BLaER1 treated with 17β-estradiol and CSF1 and Interleukin-3, amounts not matched to agents 10 nM and 100 nM (cell line): ENCODE results near the gene CD70.
"Not testable (repeated sequence)": the region's sequence is repeated elsewhere in the genome, so short reads cannot be mapped to it uniquely, and the experiment has no call there.

Experiments used
- H3K27ac ChIP-seq, 11 experiments: shearing (Covaris generic); formaldehyde crosslinking; 2 replicates each; pipeline ENCODE4 v1.8.1; 2022
- H3K27me3 ChIP-seq, 11 experiments: shearing (Covaris generic); formaldehyde crosslinking; 2 replicates each; pipeline ENCODE4 v1.8.1; 2022
- H3K36me3 ChIP-seq, 11 experiments: shearing (Covaris generic); formaldehyde crosslinking; 2 replicates each; pipeline ENCODE4 v1.8.1; 2022
- H3K4me1 ChIP-seq, 10 experiments: shearing (Covaris generic); formaldehyde crosslinking; 2 replicates each; pipeline ENCODE4 v1.8.1; 2022
- H3K4me2 ChIP-seq, 11 experiments: shearing (Covaris generic); formaldehyde crosslinking; 2 replicates each; pipeline ENCODE4 v1.8.1; 2022
- H3K4me3 ChIP-seq, 10 experiments: shearing (Covaris generic); formaldehyde crosslinking; 2 replicates each; pipeline ENCODE4 v1.8.1; 2022
- H3K9ac ChIP-seq, 11 experiments: shearing (Covaris generic); formaldehyde crosslinking; 2 replicates each; pipeline ENCODE4 v1.8.1; 2022
- H3K9me3 ChIP-seq, 11 experiments: shearing (Covaris generic); formaldehyde crosslinking; replicated peaks in 1 of 11; 2 replicates each; pipeline ENCODE4 v1.8.1; 2022
- H4K20me1 ChIP-seq, 11 experiments: shearing (Covaris generic); formaldehyde crosslinking; 2 replicates each; pipeline ENCODE4 v1.8.1; 2022
- Cebpa-rat ChIP-seq, 11 experiments: shearing (Covaris generic); IDR thresholded peaks; 2 replicates each; pipeline ENCODE4 v1.8.1; 2022

Gene CD70

DNA sequence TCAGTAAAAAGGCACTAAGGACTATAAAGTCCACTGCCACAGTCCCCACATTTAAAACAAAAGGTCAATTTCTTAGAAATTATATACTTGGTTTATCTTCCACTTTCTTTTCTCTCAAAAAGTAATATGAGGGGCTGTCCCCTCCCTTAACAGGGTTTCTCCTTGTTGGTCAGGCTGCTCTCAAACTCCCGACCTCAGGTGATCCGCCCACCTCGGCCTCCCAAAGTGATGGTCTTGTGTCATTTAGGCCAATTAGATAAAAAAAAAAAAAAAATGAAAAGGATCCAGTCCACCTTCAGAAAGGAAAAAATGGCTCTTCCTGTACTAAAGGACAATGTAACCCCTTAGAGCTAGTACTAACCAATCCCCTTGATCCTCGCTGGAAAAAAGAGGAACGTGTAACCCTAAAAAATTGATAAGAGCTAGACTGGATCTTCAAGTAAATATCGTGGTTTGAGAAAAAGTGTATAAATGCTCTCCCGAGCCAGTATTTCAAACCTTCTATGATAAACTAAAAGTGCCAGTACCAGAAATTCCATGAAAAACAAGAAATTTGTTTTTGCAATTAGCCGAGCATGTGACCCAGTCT, 9.0 kb upstream of the CD70 start:
- TF ChIP-seq Cebpa-rat (IDR thresholded peaks at IDR 0.05): no peak
- Histone ChIP-seq H3K4me3 (no peak overlapping the region), H3K36me3 (peaks cover 0 to 19% (median 12%) of the 10 kb centered on the region in 11 experiments; a peak in 7 of 22 replicates), H3K4me2 (peak overlapping the region in 3 of 11 experiments; percentile 43 to 79 (median 66); a peak in 4 of 22 replicates), H4K20me1 (no peaks in the 10 kb centered on the region), H3K9ac (no peak overlapping the region), H3K27me3 (no peaks in the 10 kb centered on the region), H3K4me1 (peaks cover 34 to 73% (median 41%) of the 10 kb centered on the region in 10 experiments), H3K27ac (no peak overlapping the region), H3K9me3 (peaks cover 0 to 25% (median 19%) of the 10 kb centered on the region in 11 experiments; a peak in 18 of 22 replicates)

DNA sequence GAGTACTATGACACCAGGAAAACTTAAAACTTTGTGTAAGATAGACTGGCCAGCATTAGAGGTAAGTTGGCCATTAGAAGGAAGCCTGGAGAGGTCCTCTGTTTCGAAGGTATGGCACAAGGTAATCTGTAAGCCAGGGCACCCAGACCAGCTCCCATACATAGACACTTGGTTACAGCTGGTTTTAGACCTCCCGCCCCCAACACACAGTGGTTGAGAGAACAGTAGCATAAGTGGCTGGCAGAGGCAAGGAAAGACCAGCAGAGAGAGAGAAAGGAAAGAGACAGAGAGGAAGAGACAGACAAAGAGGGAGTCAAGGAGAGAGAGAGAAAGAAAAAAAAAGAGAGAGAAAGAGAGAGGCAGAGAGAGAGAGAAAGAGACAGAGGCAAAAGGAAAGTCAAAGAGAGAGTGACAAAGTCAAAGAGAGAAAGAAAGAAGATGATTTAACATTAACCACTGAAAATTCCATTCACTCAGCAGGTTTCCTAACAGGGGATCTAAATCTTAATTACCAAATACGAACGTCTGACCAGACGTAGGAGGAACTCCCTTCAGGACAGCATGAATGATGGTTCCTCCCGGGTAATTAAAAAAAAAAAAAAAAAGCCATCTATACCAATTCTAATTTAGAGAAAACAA, 7.4 kb upstream of the CD70 start:
- peaks cover 33 to 71% (median 45%) of the 10 kb centered on the region in 10 experiments for H3K4me1 ChIP-seq
- peaks cover 0 to 25% (median 19%) of the 10 kb centered on the region in 11 experiments; a peak in 18 of 22 replicates for H3K9me3 ChIP-seq
- not testable (repeated sequence) for H4K20me1 ChIP-seq, H3K27me3 ChIP-seq, H3K27ac ChIP-seq, H3K9ac ChIP-seq, H3K4me3 ChIP-seq
- H3K4me2 ChIP-seq: peak overlapping the region in 3 of 11 experiments; percentile 35 to 76 (median 50); a peak in 6 of 22 replicates
- peaks cover 0 to 19% (median 12%) of the 10 kb centered on the region in 11 experiments; a peak in 7 of 22 replicates for H3K36me3 ChIP-seq

DNA sequence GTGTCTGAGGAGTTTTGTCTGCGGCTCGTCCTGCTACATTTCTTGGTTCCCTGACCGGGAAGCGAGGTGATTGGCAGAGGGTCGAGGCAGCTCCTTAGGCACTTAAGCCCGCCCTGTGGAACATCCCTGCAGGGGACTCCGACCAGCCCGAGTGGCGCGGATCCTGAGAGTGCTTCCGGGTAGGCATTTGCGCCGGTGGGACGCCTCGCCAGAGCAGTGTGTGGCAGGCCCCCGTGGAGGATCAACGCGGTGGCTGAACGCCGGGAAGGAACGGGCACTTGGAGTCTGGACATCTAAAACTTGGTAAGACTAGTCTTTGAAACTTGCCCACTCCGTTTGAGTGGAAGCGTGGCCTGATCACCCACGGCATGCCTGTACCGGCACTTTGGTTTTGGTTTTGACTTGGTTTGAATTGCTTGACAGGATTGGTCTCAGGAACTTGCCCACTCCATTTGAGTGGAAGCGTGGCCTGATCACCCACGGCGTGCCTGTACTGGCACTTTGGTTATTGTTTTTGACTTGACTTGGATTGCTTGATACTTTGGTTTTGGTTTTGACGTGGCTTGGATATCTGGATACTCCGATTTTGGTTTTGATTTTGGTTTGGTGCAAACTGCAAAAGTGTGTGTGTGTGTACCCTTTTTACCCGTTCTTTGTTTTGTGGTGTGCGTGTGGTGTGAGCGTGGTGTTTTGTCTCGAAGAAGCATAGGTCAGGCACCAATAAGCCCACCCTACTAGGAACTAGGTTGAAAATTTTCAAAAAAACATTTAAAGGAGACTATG, 6.7 kb upstream of the CD70 start:
- H3K9ac ChIP-seq, H3K4me3 ChIP-seq, H3K27me3 ChIP-seq, H4K20me1 ChIP-seq, H3K27ac ChIP-seq: not testable (repeated sequence)
- H3K36me3 ChIP-seq: peaks cover 0 to 19% (median 12%) of the 10 kb centered on the region in 11 experiments; a peak in 7 of 22 replicates
- H3K4me1 ChIP-seq: peaks cover 28 to 66% (median 43%) of the 10 kb centered on the region in 10 experiments
- peaks cover 0 to 25% (median 19%) of the 10 kb centered on the region in 11 experiments; a peak in 18 of 22 replicates for H3K9me3 ChIP-seq
- H3K4me2 ChIP-seq: peak overlapping the region in 2 of 11 experiments; percentile 66 to 76; a peak in 4 of 22 replicates

DNA sequence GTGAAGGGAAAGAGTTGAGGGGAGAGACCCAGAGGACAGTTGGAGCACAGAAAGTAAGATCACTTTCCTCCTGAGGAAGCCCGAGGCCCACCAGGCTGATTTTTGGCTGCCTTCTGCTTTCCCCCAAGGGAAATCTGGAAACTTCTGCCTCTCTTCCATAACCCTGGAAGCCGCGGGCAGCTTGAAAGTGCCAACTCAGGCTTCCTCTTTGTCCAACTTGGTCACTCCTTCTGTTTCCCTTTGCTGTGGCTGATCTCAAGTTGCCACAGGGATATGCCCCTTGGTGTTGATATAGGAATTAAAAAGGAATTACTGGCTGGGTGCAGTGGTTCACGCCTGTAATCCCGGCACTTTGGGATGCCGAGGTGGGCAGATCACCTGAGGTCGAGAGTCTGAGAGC, 5.7 kb upstream of the CD70 start:
- Histone ChIP-seq H3K9me3 (peaks cover 0 to 25% (median 19%) of the 10 kb centered on the region in 11 experiments; a peak in 18 of 22 replicates), H3K27ac (no peak overlapping the region), H4K20me1 (no peaks in the 10 kb centered on the region), H3K4me1 (peaks cover 27 to 66% (median 41%) of the 10 kb centered on the region in 10 experiments), H3K36me3 (peaks cover 0 to 19% (median 12%) of the 10 kb centered on the region in 11 experiments; a peak in 7 of 22 replicates), H3K4me3 (no peak overlapping the region), H3K9ac (no peak overlapping the region), H3K4me2 (peak overlapping the region in 2 of 11 experiments; percentile 43 to 66; a peak in 4 of 22 replicates), H3K27me3 (peaks cover 6 to 11% (median 10%) of the 10 kb centered on the region in 11 experiments; a peak in 21 of 22 replicates)
- no peak for TF ChIP-seq Cebpa-rat (IDR thresholded peaks at IDR 0.05)

DNA sequence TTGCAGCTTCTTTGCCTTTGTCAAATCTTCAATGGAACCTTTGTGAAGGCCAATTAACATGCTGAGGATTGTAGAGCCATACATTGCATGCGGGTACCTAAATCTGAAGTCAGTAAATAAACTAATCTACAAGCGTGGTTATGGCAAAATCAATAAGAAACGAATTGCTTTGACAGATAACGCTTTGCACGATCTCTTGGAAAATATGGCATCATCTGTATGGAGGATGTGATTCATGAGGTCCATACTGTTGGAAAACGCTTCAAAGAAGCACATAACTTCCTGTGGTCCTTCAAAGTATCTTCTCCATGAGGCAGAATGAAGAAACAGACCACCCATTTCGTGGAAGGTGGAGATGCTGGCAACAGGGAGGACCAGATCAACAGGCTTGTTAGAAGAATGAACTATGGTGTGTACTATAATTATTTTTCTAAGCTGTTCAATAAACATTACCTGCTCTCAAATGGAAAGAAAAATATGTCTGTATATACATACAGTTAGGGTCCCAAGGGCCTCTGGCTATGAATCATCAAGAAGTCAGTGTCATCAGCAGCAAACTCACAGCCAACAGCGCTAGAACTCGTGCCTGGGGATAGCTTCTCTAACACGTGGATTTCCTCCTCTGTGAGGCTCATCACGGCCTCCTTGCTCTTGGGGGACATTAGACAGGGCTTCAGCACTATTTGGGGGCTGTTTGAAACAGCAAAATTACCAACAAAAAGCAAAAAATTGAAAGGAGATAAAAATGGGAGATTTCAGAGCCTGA, 2.9 kb upstream of the CD70 start:
- peak overlapping the region in 1 of 11 experiments; percentile 4; a peak in 2 of 22 replicates for H3K9ac ChIP-seq
- peaks cover 0 to 19% (median 12%) of the 10 kb centered on the region in 11 experiments; a peak in 7 of 22 replicates for H3K36me3 ChIP-seq
- peaks cover 0 to 25% (median 19%) of the 10 kb centered on the region in 11 experiments; a peak in 18 of 22 replicates for H3K9me3 ChIP-seq
- peaks cover 0 to 11% (median 0%) of the 10 kb centered on the region in 11 experiments; a peak in 5 of 22 replicates for H4K20me1 ChIP-seq
- H3K27ac ChIP-seq: peak overlapping the region in 5 of 11 experiments; percentile 1 to 56 (median 6); a peak in 6 of 22 replicates
- H3K4me1 ChIP-seq: peaks cover 34 to 63% (median 55%) of the 10 kb centered on the region in 10 experiments
- no peak overlapping the region for H3K4me3 ChIP-seq
- H3K27me3 ChIP-seq: peaks cover 31 to 38% (median 38%) of the 10 kb centered on the region in 11 experiments
- peak overlapping the region; percentile 26 to 56 (median 44); a peak in 20 of 22 replicates for H3K4me2 ChIP-seq
- no peak for TF ChIP-seq Cebpa-rat (IDR thresholded peaks at IDR 0.05)

DNA sequence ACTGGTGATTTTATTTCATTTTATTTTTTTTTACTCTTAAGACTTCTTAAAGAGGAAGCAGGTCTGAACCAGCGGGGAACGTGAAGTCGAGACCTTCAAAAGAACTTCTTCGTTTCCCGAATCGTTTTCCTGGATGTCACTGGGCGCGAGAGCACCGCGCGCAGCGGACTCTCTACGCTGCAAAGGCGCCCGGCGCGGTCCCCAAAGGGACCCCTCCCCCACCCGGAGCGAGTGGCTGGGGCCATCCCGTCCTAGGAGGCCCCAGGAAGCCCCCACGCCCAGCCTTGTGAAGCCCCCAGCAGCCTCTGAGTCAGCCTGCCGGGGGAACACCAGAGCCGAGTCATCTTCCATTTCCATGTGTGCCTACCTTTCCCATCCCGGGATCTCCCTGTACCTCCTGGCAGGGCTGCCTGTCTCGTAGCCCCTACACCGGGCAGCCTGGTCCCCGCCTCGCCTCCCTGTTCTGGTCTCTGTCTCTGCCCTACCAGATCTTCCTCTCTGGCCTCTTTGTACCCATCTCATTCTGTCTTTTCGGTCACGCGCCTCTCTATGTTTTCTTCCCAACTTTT, 608 bp downstream of the CD70 start:
- H3K27me3 ChIP-seq: peaks cover 54 to 68% (median 65%) of the 10 kb centered on the region in 11 experiments
- H3K4me2 ChIP-seq: peak overlapping the region; percentile 70 to 97 (median 94)
- no peak for TF ChIP-seq Cebpa-rat (IDR thresholded peaks at IDR 0.05)
- 0 out of 22 replicates have a peak, but pooled peaks cover 0 to under 1% (median 0%) of the 10 kb centered on the region in 11 experiments for H3K9me3 ChIP-seq
- H3K9ac ChIP-seq: peak overlapping the region; percentile 76 to 87 (median 82)
- H3K36me3 ChIP-seq: peaks cover 5 to 11% (median 9%) of the 10 kb centered on the region in 11 experiments; a peak in 16 of 22 replicates
- peak overlapping the region; percentile 59 to 87 (median 75) for H3K27ac ChIP-seq
- peaks cover 0 to 30% (median 0%) of the 10 kb centered on the region in 11 experiments; a peak in 9 of 22 replicates for H4K20me1 ChIP-seq
- H3K4me1 ChIP-seq: peaks cover 63 to 94% (median 84%) of the 10 kb centered on the region in 10 experiments
- H3K4me3 ChIP-seq: peak overlapping the region; percentile 67 to 79 (median 70)

DNA sequence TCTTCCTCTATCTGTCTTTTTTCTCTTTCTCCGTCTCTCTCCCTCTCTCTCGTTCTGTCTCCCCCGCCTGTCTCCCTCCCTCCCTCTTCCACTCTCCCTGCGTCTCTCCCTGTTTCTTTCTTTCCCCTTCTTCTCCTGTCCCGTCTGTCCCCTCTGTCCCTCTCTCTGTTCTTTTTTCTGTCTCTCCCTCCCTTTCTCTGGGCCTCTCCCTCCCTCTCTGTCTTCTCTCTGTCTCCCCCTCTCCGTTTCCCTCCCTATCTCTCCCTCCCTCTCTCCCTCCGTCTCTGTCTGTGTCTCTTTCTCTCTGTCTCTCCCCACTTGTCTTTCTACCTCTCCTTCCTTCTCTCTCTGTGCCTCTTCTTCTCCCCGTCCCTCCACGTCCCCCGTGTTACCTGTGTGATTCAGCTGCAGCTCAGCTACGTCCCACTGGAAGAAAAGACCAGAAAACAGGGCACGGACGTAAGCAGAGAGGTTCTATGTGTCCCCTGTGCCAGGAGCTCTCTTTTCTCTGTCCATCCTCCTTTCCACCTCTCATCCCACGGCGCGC, 1.2 kb downstream of the CD70 start:
- Histone ChIP-seq H3K36me3 (peaks cover 5 to 17% (median 12%) of the 10 kb centered on the region in 11 experiments; a peak in 17 of 22 replicates), H3K9me3 (no peaks in the 10 kb centered on the region), H4K20me1 (peaks cover 0 to 30% (median 0%) of the 10 kb centered on the region in 11 experiments; a peak in 9 of 22 replicates), H3K27ac (peak overlapping the region; percentile 59 to 87 (median 75)), H3K27me3 (peaks cover 54 to 68% (median 65%) of the 10 kb centered on the region in 11 experiments), H3K4me3 (peak overlapping the region; percentile 67 to 79 (median 70)), H3K4me2 (peak overlapping the region; percentile 70 to 97 (median 94)), H3K4me1 (peaks cover 63 to 98% (median 87%) of the 10 kb centered on the region in 10 experiments), H3K9ac (peak overlapping the region; percentile 76 to 87 (median 82))
- no peak for TF ChIP-seq Cebpa-rat (IDR thresholded peaks at IDR 0.05)
